H9 (cell line): ENCODE data around the gene RERE. TPM values are rescaled to one million over a fixed set of nuclear protein-coding genes. Genes with fewer than 3 reads are reported as not detected.

Experiments used
- DNase-seq: peaks from one replicate; pipeline ENCODE4 v3.0.0-alpha.2; 2017
- H2AFZ ChIP-seq: one replicate; pipeline ENCODE4 v1.6.1; 2013; ENCODE audit warnings: mild to moderate bottlenecking, low read length, control low read depth, moderate library complexity
- H2AK5ac ChIP-seq: 2 replicates; pipeline ENCODE4 v1.6.1; 2013; ENCODE audit warnings: low read length, control low read depth, mixed read lengths; ENCODE audit not compliant: insufficient read length
- H2BK120ac ChIP-seq: one replicate; pipeline ENCODE4 v1.6.1; 2013; ENCODE audit warnings: low read depth, mild to moderate bottlenecking, low read length, control low read depth, inconsistent platforms; ENCODE audit not compliant: poor library complexity, severe bottlenecking
- H2BK12ac ChIP-seq: 2 replicates; pipeline ENCODE4 v1.6.1; 2013; ENCODE audit warnings: low read length, control low read depth, mixed read lengths, low read depth; ENCODE audit not compliant: insufficient read length
- H2BK15ac ChIP-seq: 2 replicates; pipeline ENCODE4 v1.6.1; 2013; ENCODE audit warnings: low read depth, low read length, control low read depth
- H2BK20ac ChIP-seq: one replicate; pipeline ENCODE4 v1.6.1; 2013; ENCODE audit warnings: low read depth, mild to moderate bottlenecking, low read length, control low read depth, inconsistent platforms; ENCODE audit not compliant: poor library complexity, severe bottlenecking
- H2BK5ac ChIP-seq: 2 replicates; pipeline ENCODE4 v1.6.1; 2013; ENCODE audit warnings: low read length, control low read depth, mixed read lengths; ENCODE audit not compliant: insufficient read length
- H3K14ac ChIP-seq: 2 replicates; pipeline ENCODE4 v1.6.1; 2013; ENCODE audit warnings: low read length, control low read depth; ENCODE audit not compliant: insufficient read depth
- H3K18ac ChIP-seq: 2 replicates; pipeline ENCODE4 v1.6.1; 2013; ENCODE audit warnings: low read depth, mild to moderate bottlenecking, mixed read lengths, low read length, control low read depth; ENCODE audit not compliant: insufficient read length
- H3K23ac ChIP-seq: 2 replicates; pipeline ENCODE4 v1.6.1; 2013; ENCODE audit warnings: low read length, control low read depth, mixed read lengths, low read depth; ENCODE audit not compliant: insufficient read length
- H3K23me2 ChIP-seq: 2 replicates; pipeline ENCODE4 v1.6.1; 2013; ENCODE audit warnings: low read depth, mild to moderate bottlenecking, mixed read lengths, low read length, control low read depth; ENCODE audit not compliant: insufficient read length, poor library complexity, severe bottlenecking
- H3K27ac ChIP-seq: 2 replicates; pipeline ENCODE4 v1.5.1; 2013; ENCODE audit warnings: low read length, control low read depth, mixed read lengths, low read depth; ENCODE audit not compliant: insufficient read length
- H3K27me3 ChIP-seq: 2 replicates; pipeline ENCODE4 v1.6.1; 2013; ENCODE audit warnings: low read length, control low read depth, inconsistent platforms; ENCODE audit not compliant: insufficient read depth
- H3K4ac ChIP-seq: 2 replicates; pipeline ENCODE4 v1.6.1; 2013; ENCODE audit warnings: low read depth, mild to moderate bottlenecking, control low read depth, inconsistent platforms, low read length, moderate library complexity
- H3K4me1 ChIP-seq: 2 replicates; pipeline ENCODE4 v1.6.1; 2013; ENCODE audit warnings: low read length, control low read depth, inconsistent platforms; ENCODE audit not compliant: insufficient read depth
- H3K4me2 ChIP-seq: 2 replicates; pipeline ENCODE4 v1.6.1; 2013; ENCODE audit warnings: low read length, control low read depth, mixed read lengths; ENCODE audit not compliant: insufficient read length, insufficient read depth
- H3K56ac ChIP-seq: 2 replicates; pipeline ENCODE4 v1.6.1; 2013; ENCODE audit warnings: low read depth, mild to moderate bottlenecking, mixed read lengths, low read length, control low read depth; ENCODE audit not compliant: insufficient read length
- H3K79me1 ChIP-seq: 2 replicates; pipeline ENCODE4 v1.6.1; 2013; ENCODE audit warnings: low read depth, mild to moderate bottlenecking, moderate library complexity, low read length, control low read depth, inconsistent platforms; ENCODE audit not compliant: insufficient read depth, poor library complexity, severe bottlenecking
- H3K79me2 ChIP-seq: 2 replicates; pipeline ENCODE4 v1.6.1; 2013; ENCODE audit warnings: low read length, control low read depth, inconsistent platforms; ENCODE audit not compliant: insufficient read depth
- H3K9ac ChIP-seq: 2 replicates; pipeline ENCODE4 v1.6.1; 2013; ENCODE audit warnings: low read length, control low read depth, mixed read lengths; ENCODE audit not compliant: insufficient read length; ENCODE audit errors: extremely low read depth
- H3K9me3 ChIP-seq: one replicate; pipeline ENCODE4 v1.6.1; 2013; ENCODE audit warnings: low read depth, low read length, inconsistent platforms; ENCODE audit not compliant: control insufficient read depth
- H3T11ph ChIP-seq: one replicate; pipeline ENCODE4 v1.6.1; 2013; ENCODE audit warnings: mild to moderate bottlenecking, low read length, control low read depth, inconsistent platforms
- H4K20me1 ChIP-seq: one replicate; pipeline ENCODE4 v1.6.1; 2013; ENCODE audit not compliant: control insufficient read depth, insufficient read length, insufficient read depth
- H4K5ac ChIP-seq: 2 replicates; pipeline ENCODE4 v1.6.1; 2013; ENCODE audit warnings: low read depth, mild to moderate bottlenecking, mixed read lengths, low read length, control low read depth; ENCODE audit not compliant: insufficient read length
- H4K8ac ChIP-seq: replicated peaks from 2 replicates; pipeline ENCODE4 v1.6.1; 2013; ENCODE audit warnings: low read length, control low read depth, mixed read lengths, low read depth; ENCODE audit not compliant: insufficient read length
- H4K91ac ChIP-seq: 2 replicates; pipeline ENCODE4 v1.6.1; 2013; ENCODE audit warnings: low read depth, mild to moderate bottlenecking, moderate library complexity, mixed read lengths, low read length, control low read depth; ENCODE audit not compliant: insufficient read length
- H3K27ac Mint-ChIP-seq, 3 experiments: 2 replicates in 2 of 3; 3 replicates in 1 of 3; pipeline ENCODE4 v1.8.0; 2020 to 2021; ENCODE audit warnings: mixed read lengths in 3 of 3, mild to moderate bottlenecking in 1 of 3, moderate library complexity in 1 of 3
- H3K27me3 Mint-ChIP-seq: 2 replicates; pipeline ENCODE4 v1.8.0; 2021; ENCODE audit warnings: low read depth, mild to moderate bottlenecking, moderate library complexity, mixed read lengths
- H3K36me3 Mint-ChIP-seq, 3 experiments: 2 replicates in 2 of 3; 3 replicates in 1 of 3; pipeline ENCODE4 v1.8.0; 2020 to 2021; ENCODE audit warnings: low read depth in 3 of 3, mixed read lengths in 3 of 3; ENCODE audit not compliant: insufficient read depth in 1 of 3
- H3K4me1 Mint-ChIP-seq, 2 experiments: 2 replicates each; pipeline ENCODE4 v1.8.0; 2020; ENCODE audit warnings: mixed read lengths in 2 of 2
- H3K4me3 Mint-ChIP-seq, 2 experiments: 2 replicates in 1 of 2; 3 replicates in 1 of 2; pipeline ENCODE4 v1.8.0; 2020 to 2021; ENCODE audit warnings: mild to moderate bottlenecking in 2 of 2, mixed read lengths in 2 of 2, moderate library complexity in 1 of 2
- H3K9me3 Mint-ChIP-seq, 2 experiments: 2 replicates in 1 of 2; 3 replicates in 1 of 2; pipeline ENCODE4 v1.8.0; 2020; ENCODE audit warnings: mild to moderate bottlenecking in 2 of 2, mixed read lengths in 2 of 2, moderate library complexity in 1 of 2
- WGBS: extraction: QIAGEN DNeasy Blood & Tissue Kit; methylation state at CpG from one replicate; pipeline ENCODE4 v1.1.7; 2013; ENCODE audit warnings: missing lambda C conversion rate, low lambda C conversion rate, mixed read lengths; ENCODE audit not compliant: insufficient read length; ENCODE audit errors: extremely low coverage; 5-methylcytosine and 5-hydroxymethylcytosine counted together
- total RNA-seq: library from RNA; stranded (reverse); gene quantifications from 2 replicates; pipeline ENCODE4 v1.2.1, GENCODE V29; 2021
- TF ChIP-seq, protein P1 (sequence below): fragments of 200-600 bp; sonication (generic); conservative IDR thresholded peaks from 3 replicates; pipeline ENCODE4 v1.8.0; 2021; ENCODE audit warnings: antibody characterized with exemption, mild to moderate bottlenecking

The RERE gene
- total RNA-seq, 1 experiment from 2014 or later, result 103 TPM

DNA sequence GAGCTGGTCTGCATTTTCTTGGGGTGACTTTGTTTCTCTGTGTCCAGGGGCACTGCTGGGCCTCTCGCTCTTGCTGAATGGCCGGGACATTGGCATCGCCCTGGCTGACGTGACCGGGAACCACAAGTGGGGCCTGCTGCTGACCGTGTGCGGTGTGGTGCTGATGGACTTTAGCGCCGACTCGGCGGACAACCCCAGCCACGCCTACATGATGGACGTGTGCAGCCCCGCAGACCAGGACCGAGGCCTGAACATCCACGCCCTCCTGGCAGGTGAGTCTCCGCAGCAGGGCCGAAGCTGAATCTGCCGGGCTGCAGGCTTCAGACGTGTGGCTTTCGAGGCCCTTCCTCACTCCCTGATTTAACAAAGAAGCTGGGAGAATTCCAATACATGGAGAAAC lies 491.7 kb downstream of the RERE start:
- H3K14ac ChIP-seq, result no peak overlapping the region
- H2BK120ac ChIP-seq, result no peak overlapping the region
- no peaks in the 10 kb centered on the region for H3K79me2 ChIP-seq
- no peak overlapping the region for H4K8ac ChIP-seq
- H2AK5ac ChIP-seq, result no peak overlapping the region
- H3K4me2 ChIP-seq, result no peak overlapping the region
- H3K27me3 ChIP-seq, result no peaks in the 10 kb centered on the region
- no peak overlapping the region for H3K23ac ChIP-seq
- H3K9me3 Mint-ChIP-seq, result peaks cover 2 to 3% of the 10 kb centered on the region in 2 experiments; a peak in 2 of 5 replicates
- no peak overlapping the region for H3K18ac ChIP-seq
- H3K9me3 ChIP-seq, result no peaks in the 10 kb centered on the region
- no peak overlapping the region for H3K4me3 Mint-ChIP-seq
- no peaks in the 10 kb centered on the region for H3K79me1 ChIP-seq
- H4K91ac ChIP-seq, result no peak overlapping the region
- TF ChIP-seq, protein P1, sequence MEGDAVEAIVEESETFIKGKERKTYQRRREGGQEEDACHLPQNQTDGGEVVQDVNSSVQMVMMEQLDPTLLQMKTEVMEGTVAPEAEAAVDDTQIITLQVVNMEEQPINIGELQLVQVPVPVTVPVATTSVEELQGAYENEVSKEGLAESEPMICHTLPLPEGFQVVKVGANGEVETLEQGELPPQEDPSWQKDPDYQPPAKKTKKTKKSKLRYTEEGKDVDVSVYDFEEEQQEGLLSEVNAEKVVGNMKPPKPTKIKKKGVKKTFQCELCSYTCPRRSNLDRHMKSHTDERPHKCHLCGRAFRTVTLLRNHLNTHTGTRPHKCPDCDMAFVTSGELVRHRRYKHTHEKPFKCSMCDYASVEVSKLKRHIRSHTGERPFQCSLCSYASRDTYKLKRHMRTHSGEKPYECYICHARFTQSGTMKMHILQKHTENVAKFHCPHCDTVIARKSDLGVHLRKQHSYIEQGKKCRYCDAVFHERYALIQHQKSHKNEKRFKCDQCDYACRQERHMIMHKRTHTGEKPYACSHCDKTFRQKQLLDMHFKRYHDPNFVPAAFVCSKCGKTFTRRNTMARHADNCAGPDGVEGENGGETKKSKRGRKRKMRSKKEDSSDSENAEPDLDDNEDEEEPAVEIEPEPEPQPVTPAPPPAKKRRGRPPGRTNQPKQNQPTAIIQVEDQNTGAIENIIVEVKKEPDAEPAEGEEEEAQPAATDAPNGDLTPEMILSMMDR, result no peak
- WGBS, result no CpG with 5 or more reads among the region's 21 CpGs
- no peaks in the 10 kb centered on the region for H3K23me2 ChIP-seq
- no peak for DNase-seq
- H3K36me3 Mint-ChIP-seq, result no peaks in the 10 kb centered on the region; a peak in 1 of 7 replicates
- H3K27me3 Mint-ChIP-seq, result peaks cover 2% of the 10 kb centered on the region; the same call in 1 of the 2 replicates
- no peak overlapping the region for H3K56ac ChIP-seq
- H3K9ac ChIP-seq, result no peak overlapping the region
- H2BK20ac ChIP-seq, result no peak overlapping the region
- no peak overlapping the region for H2AFZ ChIP-seq
- H3K4me1 Mint-ChIP-seq, result peaks cover 0 to 2% of the 10 kb centered on the region in 2 experiments; a peak in 1 of 4 replicates
- no peak overlapping the region for H2BK12ac ChIP-seq
- no peak overlapping the region for H2BK15ac ChIP-seq
- no peak overlapping the region; a peak in 1 of 7 replicates for H3K27ac Mint-ChIP-seq
- no peak overlapping the region for H3K4ac ChIP-seq
- no peak overlapping the region for H3T11ph ChIP-seq
- H3K4me1 ChIP-seq, result no peaks in the 10 kb centered on the region
- H3K27ac ChIP-seq, result no peak overlapping the region
- no peaks in the 10 kb centered on the region for H4K20me1 ChIP-seq
- H2BK5ac ChIP-seq, result no peak overlapping the region
- H4K5ac ChIP-seq, result no peak overlapping the region
